A673 (cell line): ENCODE results near the gene OR51L1. TPM values are rescaled to one million over a fixed set of nuclear protein-coding genes. Genes with fewer than 3 reads are reported as not detected.

Source experiments
- BruUV-seq: library from RNA; stranded (reverse); fragments of 400-500 nt; replicated peaks from 2 replicates; lab custom pipeline; 2021; lab: Mats Ljungman, UMichigan
- CTCF ChIA-PET: fragments of 300-600 bp; sonication (Branson Sonifier 250); formaldehyde crosslinking; loops from one replicate; lab custom pipeline; 2022; ENCODE audit warnings: antibody characterized with exemption; lab: Charles Lee
- POLR2A ChIA-PET: fragments of 300-600 bp; sonication (Branson Sonifier 250); formaldehyde crosslinking; loops from one replicate; lab custom pipeline; 2022; ENCODE audit warnings: antibody characterized with exemption; ENCODE audit not compliant: low non-redundant PET; lab: Charles Lee
- DNase-seq: peaks from one replicate; pipeline ENCODE4 v3.0.0-alpha.2; 2015; ENCODE audit warnings: low spot score
- H3K27ac ChIP-seq: fragments of 200-600 bp; sonication (generic); 2 replicates; pipeline ENCODE4 v1.5.1; 2016; ENCODE audit warnings: mixed run types, low read depth, mild to moderate bottlenecking, mixed read lengths, antibody characterized with exemption, low read length; ENCODE audit not compliant: poor library complexity, severe bottlenecking
- H3K27me3 ChIP-seq: fragments of 200-600 bp; sonication (generic); replicated peaks from 2 replicates; pipeline ENCODE4 v1.6.1; 2017; ENCODE audit warnings: mixed run types, low read depth, mild to moderate bottlenecking, mixed read lengths, antibody characterized with exemption, low read length; ENCODE audit not compliant: insufficient read depth, poor library complexity
- H3K36me3 ChIP-seq: fragments of 200-600 bp; sonication (generic); 2 replicates; pipeline ENCODE4 v1.6.1; 2016; ENCODE audit warnings: mixed run types, mild to moderate bottlenecking, mixed read lengths, antibody characterized with exemption, low read length; ENCODE audit not compliant: insufficient read depth, poor library complexity, severe bottlenecking
- H3K4me1 ChIP-seq: fragments of 200-600 bp; sonication (generic); 2 replicates; pipeline ENCODE4 v1.6.1; 2017; ENCODE audit warnings: mixed run types, mild to moderate bottlenecking, mixed read lengths, antibody characterized with exemption, low read length; ENCODE audit not compliant: insufficient read depth, poor library complexity, severe bottlenecking
- H3K4me3 ChIP-seq: fragments of 200-600 bp; sonication (generic); 2 replicates; pipeline ENCODE4 v1.5.1; 2016; ENCODE audit warnings: low read depth, mixed run types, mild to moderate bottlenecking, mixed read lengths, low read length; ENCODE audit not compliant: poor library complexity, severe bottlenecking
- H3K9me3 ChIP-seq: fragments of 200-600 bp; sonication (generic); 2 replicates; pipeline ENCODE4 v1.6.1; 2016; ENCODE audit warnings: mixed run types, low read depth, mild to moderate bottlenecking, mixed read lengths, antibody characterized with exemption, low read length; ENCODE audit not compliant: poor library complexity, severe bottlenecking
- CTCF ChIP-seq: fragments of 300-800, 200-600 bp; sonication (generic); conservative IDR thresholded peaks from 2 replicates; pipeline ENCODE4 v1.5.1; 2017; ENCODE audit warnings: low read depth, mild to moderate bottlenecking, antibody characterized with exemption, low read length, moderate library complexity, mixed read lengths
- EZH2 ChIP-seq: fragments of 200-600 bp; sonication (generic); IDR thresholded peaks from 2 replicates; pipeline ENCODE4 v1.6.1; 2017; ENCODE audit warnings: borderline replicate concordance, low read depth, mild to moderate bottlenecking, mixed read lengths, antibody characterized with exemption, low read length; ENCODE audit not compliant: poor library complexity, severe bottlenecking
- intact Hi-C: fragments of 100-400 bp; cut with micrococcal nuclease; formaldehyde crosslinking; loops from one replicate; pipeline ENCODE4 v1.10.0; 2022; ENCODE audit not compliant: unreplicated experiment
- total RNA-seq: library from RNA; stranded (reverse); gene quantifications from 2 replicates; pipeline ENCODE4 v1.2.3, GENCODE V29; 2021

The OR51L1 gene
- total RNA-seq, 1 experiment from 2014 or later: not detected

GRCh38 chr11:5036669-5037068 is 42.0 kb downstream of the OR51L1 start:
- H3K27ac ChIP-seq: no peak overlapping the region
- no TSS peak for BruUV-seq
- no peak for DNase-seq
- no peaks in the 10 kb centered on the region for H3K36me3 ChIP-seq
- no peaks in the 10 kb centered on the region for H3K27me3 ChIP-seq
- H3K4me3 ChIP-seq: no peak overlapping the region
- TF ChIP-seq EZH2: no peak
- TF ChIP-seq CTCF: no peak
- intact Hi-C loops: no loop called here
- no peaks in the 10 kb centered on the region for H3K4me1 ChIP-seq
- ChIA-PET POLR2A (no interaction called here), CTCF (no interaction called here)
- H3K9me3 ChIP-seq: no peaks in the 10 kb centered on the region

- Histone ChIP-seq H3K9me3 (no peaks in the 10 kb centered on the region), H3K27ac (no peak overlapping the region), H3K4me1 (no peaks in the 10 kb centered on the region), H3K27me3 (no peaks in the 10 kb centered on the region), H3K4me3 (no peak overlapping the region), H3K36me3 (no peaks in the 10 kb centered on the region)
- POLR2A ChIA-PET: no interaction called here
- BruUV-seq: no TSS peak
- intact Hi-C loops: no loop called here
- CTCF ChIA-PET: no interaction called here
- TF ChIP-seq EZH2: no peak
- no peak for TF ChIP-seq CTCF
- DNase-seq: no peak
Observed at GRCh38 chr11:5037926-5038325, 43.3 kb downstream of the OR51L1 start.

DNA sequence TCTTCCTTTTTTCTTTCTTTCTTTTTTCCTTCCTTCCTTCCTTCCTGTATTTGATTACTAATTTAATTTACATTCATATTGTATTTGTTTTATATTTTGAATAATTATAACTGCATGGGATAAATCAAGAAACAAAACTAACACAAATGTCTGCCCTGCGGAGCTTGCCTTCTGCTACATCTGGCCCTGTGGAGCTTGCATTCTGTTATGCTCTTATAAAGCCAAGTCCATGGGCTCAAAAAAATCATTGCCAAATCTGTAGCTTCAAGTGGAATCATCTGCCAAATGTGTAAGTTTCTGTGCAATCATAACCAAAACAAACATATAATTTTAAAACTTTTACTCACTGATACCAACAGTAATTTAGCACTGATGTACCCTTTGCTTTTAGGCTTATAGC is 43.7 kb downstream of the OR51L1 start:
- H3K36me3 ChIP-seq: no peaks in the 10 kb centered on the region
- H3K27ac ChIP-seq: no peak overlapping the region
- H3K9me3 ChIP-seq: no peaks in the 10 kb centered on the region
- intact Hi-C loops: no loop called here
- ChIA-PET POLR2A (no interaction called here), CTCF (no interaction called here)
- TF ChIP-seq CTCF (no peak), EZH2 (no peak)
- no peak overlapping the region for H3K4me3 ChIP-seq
- H3K27me3 ChIP-seq: no peaks in the 10 kb centered on the region
- BruUV-seq: no TSS peak
- no peaks in the 10 kb centered on the region for H3K4me1 ChIP-seq
- DNase-seq: no peak
